Keratinocyte (primary cell): ENCODE data around the gene RPS6KL1. TPM values are rescaled to one million over a fixed set of nuclear protein-coding genes. Genes with fewer than 3 reads are reported as not detected.

ENCODE experiments used
- DNase-seq: peaks from one replicate; pipeline ENCODE4 v3.0.0-alpha.2; 2011; ENCODE audit warnings: low read depth, missing footprints, low spot score
- FAIRE-seq: peaks from 2 replicates; lab custom pipeline; 2011; peaks lifted over from hg19 to GRCh38; lab: Jason Lieb, UNC
- H2AFZ ChIP-seq: 2 replicates; pipeline ENCODE4 v1.6.0; 2012; ENCODE audit warnings: low read length, control low read depth, inconsistent platforms; ENCODE audit not compliant: control insufficient read depth
- H3K27ac ChIP-seq: 2 replicates; pipeline ENCODE4 v1.5.1; 2011; ENCODE audit warnings: low read length; ENCODE audit not compliant: control insufficient read depth, insufficient read depth
- H3K27me3 ChIP-seq: 3 replicates; pipeline ENCODE4 v1.6.0; 2011; ENCODE audit warnings: low read length; ENCODE audit not compliant: control insufficient read depth, insufficient read depth; ENCODE audit errors: extremely low read depth
- H3K36me3 ChIP-seq, 2 experiments: 2 replicates in 1 of 2; 3 replicates in 1 of 2; pipeline ENCODE4 v1.5.1; 2011; ENCODE audit warnings: low read length in 2 of 2, mild to moderate bottlenecking in 1 of 2; ENCODE audit not compliant: control insufficient read depth in 2 of 2, insufficient read depth in 2 of 2; ENCODE audit errors: extremely low read depth in 1 of 2
- H3K4me1 ChIP-seq: 3 replicates; pipeline ENCODE4 v1.5.1; 2011; ENCODE audit warnings: low read length; ENCODE audit not compliant: control insufficient read depth, insufficient read depth; ENCODE audit errors: extremely low read depth
- H3K4me2 ChIP-seq: 3 replicates; pipeline ENCODE4 v1.6.0; 2011; ENCODE audit warnings: low read depth, low read length; ENCODE audit not compliant: control insufficient read depth, insufficient read depth; ENCODE audit errors: extremely low read depth
- H3K4me3 ChIP-seq, 3 experiments: fragments of 200-600 bp in 1 of 3; sonication (generic) in 1 of 3; 2 replicates in 2 of 3; 3 replicates in 1 of 3; pipeline ENCODE4 v1.5.1; 2011 to 2016; ENCODE audit warnings: low read length in 3 of 3, mild to moderate bottlenecking in 3 of 3, control low read depth in 2 of 3, inconsistent platforms in 1 of 3, low read depth in 1 of 3, mixed read lengths in 1 of 3, mixed run types in 1 of 3, moderate library complexity in 1 of 3; ENCODE audit not compliant: control insufficient read depth in 2 of 3, insufficient read depth in 2 of 3; ENCODE audit errors: extremely low read depth in 1 of 3
- H3K79me2 ChIP-seq: 2 replicates; pipeline ENCODE4 v1.6.0; 2012; ENCODE audit warnings: low read length; ENCODE audit not compliant: control insufficient read depth, insufficient read depth
- H3K9ac ChIP-seq: 3 replicates; pipeline ENCODE4 v1.6.0; 2011; ENCODE audit warnings: low read length; ENCODE audit not compliant: control insufficient read depth, insufficient read depth; ENCODE audit errors: extremely low read depth
- H3K9me1 ChIP-seq: 3 replicates; pipeline ENCODE4 v1.6.0; 2011; ENCODE audit warnings: low read length; ENCODE audit not compliant: control insufficient read depth, insufficient read depth; ENCODE audit errors: extremely low read depth
- H3K9me3 ChIP-seq: 2 replicates; pipeline ENCODE4 v1.5.1; 2012; ENCODE audit warnings: low read depth, low read length; ENCODE audit not compliant: control insufficient read depth
- H4K20me1 ChIP-seq: 3 replicates; pipeline ENCODE4 v1.6.0; 2011; ENCODE audit warnings: low read length; ENCODE audit not compliant: control insufficient read depth, insufficient read depth; ENCODE audit errors: extremely low read depth
- CTCF ChIP-seq, 3 experiments: IDR thresholded peaks in 1 of 3; conservative IDR thresholded peaks in 1 of 3; optimal IDR thresholded peaks in 1 of 3; 2 replicates in 2 of 3; 3 replicates in 1 of 3; pipeline versions ENCODE3 to v1.5.1; 2011; ENCODE audit warnings: low read length in 3 of 3, mild to moderate bottlenecking in 3 of 3, moderate library complexity in 2 of 3, control low read depth in 1 of 3, inconsistent platforms in 1 of 3; ENCODE audit not compliant: insufficient read depth in 2 of 3; ENCODE audit errors: extremely low read depth in 1 of 3
- EZH2 ChIP-seq: IDR thresholded peaks from one replicate; pipeline ENCODE4 v1.6.1; 2012; ENCODE audit warnings: inconsistent platforms, mild to moderate bottlenecking, low read length, moderate library complexity
- dilution Hi-C: fragments of 300-500 bp; cut with MboI; formaldehyde crosslinking; loops from one replicate; pipeline ENCODE4 v1.7.0; 2020; ENCODE audit warnings: low sequenced_read_pairs; ENCODE audit not compliant: extremely low pct_ligation_motif_present
- polyA plus RNA-seq, 5 experiments: library from polyadenylated mRNA; depleted of rRNA in 3 of 5; stranded (reverse) in 3 of 5; stranded (forward) in 1 of 5; unstranded in 1 of 5; fragments of >200 nt; gene quantifications; 1 replicate in 1 of 5; 2 replicates in 3 of 5; 3 replicates in 1 of 5; pipeline versions ENCODE4 v1.2.1 to v1.2.3, GENCODE V29; 2011 to 2012; ENCODE audit warnings: missing spikeins in 2 of 5, low read depth in 1 of 5, low replicate concordance in 1 of 5

Gene RPS6KL1
- polyA plus RNA-seq, 1 donor (not counting 4 experiments of a cell fraction or from before 2014, with no cell fraction given): 0.69 TPM

DNA sequence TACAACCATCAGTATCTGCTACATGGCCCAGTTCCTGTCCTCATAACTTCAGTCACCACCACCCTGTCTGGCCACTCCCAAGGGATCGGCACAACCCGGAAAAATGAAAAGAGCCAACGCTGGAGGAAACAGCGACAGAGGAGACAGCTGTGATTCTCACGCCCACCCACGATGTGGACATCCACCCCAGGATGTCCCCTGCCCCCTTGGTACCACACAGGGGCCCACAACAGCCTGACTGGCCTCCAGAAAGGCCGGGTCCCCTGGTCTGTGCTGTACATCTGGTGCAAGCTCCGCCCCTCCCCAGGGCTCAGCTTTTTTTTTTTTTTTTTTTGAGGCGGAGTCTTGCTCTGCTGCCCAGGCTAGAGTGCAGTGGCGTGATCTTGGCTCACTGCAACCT, 12.5 kb downstream of the RPS6KL1 start:
- Histone ChIP-seq H3K4me3 (no peak overlapping the region), H3K4me1 (peaks cover 6% of the 10 kb centered on the region), H4K20me1 (no peaks in the 10 kb centered on the region), H3K9me3 (no peaks in the 10 kb centered on the region), H3K27me3 (no peaks in the 10 kb centered on the region), H3K36me3 (peaks cover 5 to 8% of the 10 kb centered on the region in 2 experiments), H3K27ac (no peak overlapping the region), H3K4me2 (no peak overlapping the region), H3K9ac (no peak overlapping the region), H3K79me2 (no peaks in the 10 kb centered on the region), H3K9me1 (no peaks in the 10 kb centered on the region), H2AFZ (peak overlapping the region; percentile 68)
- TF ChIP-seq CTCF (optimal IDR thresholded peaks at IDR 0.05 in 1 of 3, IDR thresholded peaks at IDR 0.05 in 1 of 3, conservative IDR thresholded peaks at IDR 0.05 in 1 of 3; ENCODE audit: extremely low read depth in 1 of 3, insufficient read depth in 2 of 3, low read length in 3 of 3): no peak
- TF ChIP-seq EZH2: no peak
- FAIRE-seq (no peak), DNase-seq (no peak)
- dilution Hi-C loops: no loop called here

GRCh38 chr14:74909911-74910310, 13.1 kb downstream of the RPS6KL1 start:
- no peak overlapping the region for H3K27ac ChIP-seq
- no peak overlapping the region for H3K9ac ChIP-seq
- H3K4me3 ChIP-seq: no peak overlapping the region
- H3K4me1 ChIP-seq: peaks cover 6% of the 10 kb centered on the region
- DNase-seq (no peak), FAIRE-seq (no peak)
- H3K36me3 ChIP-seq: peaks cover 8 to 11% of the 10 kb centered on the region in 2 experiments
- no peak overlapping the region for H3K4me2 ChIP-seq
- H3K9me3 ChIP-seq: no peaks in the 10 kb centered on the region
- H3K27me3 ChIP-seq: no peaks in the 10 kb centered on the region
- no peak overlapping the region for H2AFZ ChIP-seq
- H4K20me1 ChIP-seq: no peaks in the 10 kb centered on the region
- TF ChIP-seq EZH2: no peak
- H3K79me2 ChIP-seq: no peaks in the 10 kb centered on the region
- H3K9me1 ChIP-seq: no peaks in the 10 kb centered on the region
- dilution Hi-C loops: no loop called here

- dilution Hi-C loops: no loop called here
- no peak overlapping the region for H3K4me3 ChIP-seq
- no peak for FAIRE-seq
These were observed 13.6 kb downstream of the RPS6KL1 start for GRCh38 chr14:74909501-74909900.

More at GRCh38 chr14:74909501-74909900, 13.6 kb downstream of the RPS6KL1 start:
- Histone ChIP-seq H3K4me2 (no peak overlapping the region), H3K27ac (no peak overlapping the region), H3K27me3 (no peaks in the 10 kb centered on the region), H3K9me3 (no peaks in the 10 kb centered on the region), H2AFZ (no peak overlapping the region), H3K36me3 (peaks cover 9 to 13% of the 10 kb centered on the region in 2 experiments), H3K4me1 (peaks cover 6% of the 10 kb centered on the region), H4K20me1 (no peaks in the 10 kb centered on the region), H3K9ac (no peak overlapping the region), H3K9me1 (no peaks in the 10 kb centered on the region), H3K79me2 (no peaks in the 10 kb centered on the region)
- no peak for DNase-seq
- TF ChIP-seq CTCF (optimal IDR thresholded peaks at IDR 0.05 in 1 of 3, IDR thresholded peaks at IDR 0.05 in 1 of 3, conservative IDR thresholded peaks at IDR 0.05 in 1 of 3; ENCODE audit: extremely low read depth in 1 of 3, insufficient read depth in 2 of 3, low read length in 3 of 3) (no peak), EZH2 (no peak)
